ENCODE data around the gene PCDHA5. TPM values are rescaled to one million over a fixed set of nuclear protein-coding genes. Genes with fewer than 3 reads are reported as not detected.

PCDHA5 gene
- total RNA-seq, 1 experiment from 2014 or later: 0.33 TPM

GRCh38 chr5:140868721-140869554 lies 47.5 kb downstream of the PCDHA5 start, which contains the start of gene PCDHA11:
TSS of gene PCDHA11 (plus strand) at chr5:140868957. CDS start at chr5:140869104, 147 bp downstream.
- TF ChIP-seq, protein P1, sequence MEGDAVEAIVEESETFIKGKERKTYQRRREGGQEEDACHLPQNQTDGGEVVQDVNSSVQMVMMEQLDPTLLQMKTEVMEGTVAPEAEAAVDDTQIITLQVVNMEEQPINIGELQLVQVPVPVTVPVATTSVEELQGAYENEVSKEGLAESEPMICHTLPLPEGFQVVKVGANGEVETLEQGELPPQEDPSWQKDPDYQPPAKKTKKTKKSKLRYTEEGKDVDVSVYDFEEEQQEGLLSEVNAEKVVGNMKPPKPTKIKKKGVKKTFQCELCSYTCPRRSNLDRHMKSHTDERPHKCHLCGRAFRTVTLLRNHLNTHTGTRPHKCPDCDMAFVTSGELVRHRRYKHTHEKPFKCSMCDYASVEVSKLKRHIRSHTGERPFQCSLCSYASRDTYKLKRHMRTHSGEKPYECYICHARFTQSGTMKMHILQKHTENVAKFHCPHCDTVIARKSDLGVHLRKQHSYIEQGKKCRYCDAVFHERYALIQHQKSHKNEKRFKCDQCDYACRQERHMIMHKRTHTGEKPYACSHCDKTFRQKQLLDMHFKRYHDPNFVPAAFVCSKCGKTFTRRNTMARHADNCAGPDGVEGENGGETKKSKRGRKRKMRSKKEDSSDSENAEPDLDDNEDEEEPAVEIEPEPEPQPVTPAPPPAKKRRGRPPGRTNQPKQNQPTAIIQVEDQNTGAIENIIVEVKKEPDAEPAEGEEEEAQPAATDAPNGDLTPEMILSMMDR (conservative IDR thresholded peaks at IDR 0.05): peak; percentile 75

More at GRCh38 chr5:140868721-140869554, 47.5 kb downstream of the PCDHA5 start, which contains the start of gene PCDHA11:
- Histone ChIP-seq H3K14ac (ENCODE audit: insufficient read depth, low read length) (peak within 1 kb of the TSS; percentile 68; the same call in 1 of the 2 replicates), H3K18ac (ENCODE audit: insufficient read length, low read depth, low read length) (peak within 1 kb of the TSS; percentile 51), H2AK5ac (ENCODE audit: insufficient read length, low read length) (no peak within 1 kb of the TSS), H3K23me2 (ENCODE audit: insufficient read length, low read depth, low read length, poor library complexity, severe bottlenecking) (no peaks in the 10 kb centered on the region), H3K9ac (ENCODE audit: extremely low read depth, insufficient read length, low read length) (peak within 1 kb of the TSS; percentile 90), H4K20me1 (ENCODE audit: control insufficient read depth, insufficient read depth, insufficient read length) (no peaks in the 10 kb centered on the region), H2BK20ac (ENCODE audit: low read depth, low read length, poor library complexity, severe bottlenecking) (no peak within 1 kb of the TSS), H2BK5ac (ENCODE audit: insufficient read length, low read length) (no peak within 1 kb of the TSS), H2AFZ (ENCODE audit: low read length) (no peak within 1 kb of the TSS), H3K23ac (ENCODE audit: insufficient read length, low read depth, low read length) (no peak within 1 kb of the TSS), H4K91ac (ENCODE audit: insufficient read length, low read depth, low read length) (no peak within 1 kb of the TSS), H3K79me2 (ENCODE audit: insufficient read depth, low read length) (peaks cover 5% of the 10 kb centered on the region; the same call in 1 of the 2 replicates), H3K4me1 (ENCODE audit: insufficient read depth, low read length) (no peaks in the 10 kb centered on the region), H3T11ph (ENCODE audit: low read length) (no peak within 1 kb of the TSS), H2BK12ac (ENCODE audit: insufficient read length, low read depth, low read length) (no peak within 1 kb of the TSS), H3K9me3 (ENCODE audit: control insufficient read depth, low read depth, low read length) (no peaks in the 10 kb centered on the region), H4K8ac (replicated peaks; ENCODE audit: insufficient read length, low read depth, low read length) (no peak within 1 kb of the TSS), H3K27ac (ENCODE audit: insufficient read length, low read depth, low read length) (peak within 1 kb of the TSS; percentile 53), H2BK120ac (ENCODE audit: low read depth, low read length, poor library complexity, severe bottlenecking) (no peak within 1 kb of the TSS), H2BK15ac (ENCODE audit: low read depth, low read length) (no peak within 1 kb of the TSS), H3K27me3 (ENCODE audit: insufficient read depth, low read length) (no peaks in the 10 kb centered on the region), H3K79me1 (ENCODE audit: insufficient read depth, low read depth, low read length, poor library complexity, severe bottlenecking) (no peaks in the 10 kb centered on the region), H3K56ac (ENCODE audit: insufficient read length, low read depth, low read length) (no peak within 1 kb of the TSS), H3K4me2 (ENCODE audit: insufficient read depth, insufficient read length, low read length) (peak within 1 kb of the TSS; percentile 66), H3K4ac (ENCODE audit: low read depth, low read length) (peak within 1 kb of the TSS; percentile 50; the same call in 1 of the 2 replicates), H4K5ac (ENCODE audit: insufficient read length, low read depth, low read length) (no peak within 1 kb of the TSS)
- no CpG with 5 or more reads among the region's 41 CpGs for WGBS (ENCODE audit: extremely low coverage, insufficient read length, low lambda C conversion rate)
- Mint-ChIP-seq H3K9me3 (peaks cover 5 to 12% of the 10 kb centered on the region in 2 experiments), H3K36me3 (ENCODE audit: insufficient read depth in 1 of 3, low read depth in 3 of 3) (peaks cover 22 to 36% (median 33%) of the 10 kb centered on the region in 3 experiments), H3K27me3 (ENCODE audit: low read depth) (no peaks in the 10 kb centered on the region), H3K4me3 (peak within 1 kb of the TSS; percentile 83 to 87), H3K27ac (peak within 1 kb of the TSS in 2 of 3 experiments; percentile 77 to 90; a peak in 4 of 7 replicates), H3K4me1 (no peaks in the 10 kb centered on the region; a peak in 1 of 4 replicates)
- peak; percentile 68 for DNase-seq

Data from H9 (cell line).